ENCODE data around the gene ZFAND2B. TPM values are rescaled to one million over a fixed set of nuclear protein-coding genes. Genes with fewer than 3 reads are reported as not detected.
A peak's percentile ranks its signal among the peaks of the same experiment; 100 is the strongest.

Gene ZFAND2B
- total and polyA plus RNA-seq, 3 experiments from 2014 or later: 32.4 to 86.0 (median 36.8) TPM

GRCh38 chr2:219228041-219228910, 21.7 kb downstream of the ZFAND2B start:
- CTCF ChIA-PET: interaction anchor here (1.0 to 7.6 kb wide), 9 partner anchors 10 to 71 kb away, joined by 3 to 51 read pairs (median 6); partner anchors contain the start of genes NHEJ1, TUBA4A and TUBA4B
- Mint-ChIP-seq H3K4me3 (peak overlapping the region; percentile 80 to 100 (median 97)), H3K9me3 (no peaks in the 10 kb centered on the region), H3K36me3 (peaks cover 3 to 75% (median 8%) of the 10 kb centered on the region in 3 donors), H3K27ac (peak overlapping the region; percentile 61 to 96 (median 84)), H3K4me1 (peaks cover 38 to 67% (median 50%) of the 10 kb centered on the region in 3 donors), H3K27me3 (no peaks in the 10 kb centered on the region)
- no peak for DNase-seq
- Histone ChIP-seq H3K4me3 (ENCODE audit: low read length) (peak overlapping the region; percentile 93), H3K36me3 (ENCODE audit: insufficient read depth, low read length) (peaks cover 50% of the 10 kb centered on the region), H3K4me1 (ENCODE audit: insufficient read depth, low read length) (peaks cover 44% of the 10 kb centered on the region), H3K27ac (ENCODE audit: low read depth, low read length) (peak overlapping the region; percentile 96), H3K9me3 (ENCODE audit: low read length) (no peaks in the 10 kb centered on the region), H3K27me3 (ENCODE audit: insufficient read depth, low read length, poor library complexity, severe bottlenecking) (no peaks in the 10 kb centered on the region)
- POLR2A ChIA-PET: interaction anchor here (0.9 to 4.5 kb wide), 8 partner anchors 9 to 67 kb away, joined by 4 to 164 read pairs (median 13); partner anchors contain the start of genes ABCB6, CNPPD1, DNAJB2 and GLB1L

DNA sequence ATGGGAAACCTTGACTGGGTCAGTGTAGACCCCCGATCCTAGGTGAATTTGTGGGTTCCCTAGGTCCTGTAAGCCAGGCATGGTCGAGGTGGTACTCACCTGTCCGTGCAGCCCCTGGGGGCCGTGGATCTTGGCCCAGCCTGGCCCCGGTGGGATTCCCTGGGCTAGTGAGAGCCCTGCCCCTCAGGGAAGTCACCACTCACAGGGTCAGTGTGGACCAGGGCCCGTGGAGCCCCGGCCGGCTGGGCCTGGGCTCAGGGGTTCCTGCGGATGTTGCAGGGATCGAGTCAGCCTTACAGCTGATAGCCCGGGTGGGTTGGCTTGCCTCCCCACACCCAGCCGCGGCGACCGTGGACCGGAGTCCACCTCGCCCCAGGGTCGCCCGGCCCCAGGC, 22.3 kb downstream of the ZFAND2B start:
- H3K9me3 Mint-ChIP-seq: no peaks in the 10 kb centered on the region
- no peaks in the 10 kb centered on the region for H3K27me3 ChIP-seq (ENCODE audit: insufficient read depth, low read length, poor library complexity, severe bottlenecking)
- CTCF ChIA-PET: interaction anchor here (0.8 to 7.6 kb wide), 10 partner anchors 11 to 70 kb away, joined by 3 to 51 read pairs (median 6); partner anchors contain the start of genes NHEJ1, TUBA4A and TUBA4B
- peaks cover 40 to 73% (median 54%) of the 10 kb centered on the region in 3 donors for H3K4me1 Mint-ChIP-seq
- H3K4me1 ChIP-seq (ENCODE audit: insufficient read depth, low read length): peaks cover 44% of the 10 kb centered on the region
- H3K27me3 Mint-ChIP-seq: no peaks in the 10 kb centered on the region
- H3K4me3 ChIP-seq (ENCODE audit: low read length): peak overlapping the region; percentile 93
- no peak for DNase-seq
- peaks cover 0 to 75% (median 8%) of the 10 kb centered on the region in 3 donors for H3K36me3 Mint-ChIP-seq
- H3K27ac ChIP-seq (ENCODE audit: low read depth, low read length): peak overlapping the region; percentile 96
- H3K4me3 Mint-ChIP-seq: peak overlapping the region; percentile 80 to 100 (median 97)
- H3K36me3 ChIP-seq (ENCODE audit: insufficient read depth, low read length): peaks cover 49% of the 10 kb centered on the region
- H3K27ac Mint-ChIP-seq: peak overlapping the region; percentile 61 to 96 (median 84)
- POLR2A ChIA-PET: interaction anchor here (0.9 to 4.5 kb wide), 11 partner anchors 10 to 69 kb away, joined by 4 to 164 read pairs (median 11); partner anchors contain the start of genes ABCB6, CNPPD1, DNAJB2 and GLB1L
- H3K9me3 ChIP-seq (ENCODE audit: low read length): no peaks in the 10 kb centered on the region

GRCh38 chr2:219229305-219230058, 22.9 kb downstream of the ZFAND2B start, which contains the start of the genes ANKZF1 and ATG9A:
Gene ANKZF1, plus strand, starts transcription at chr2:219229806. Its CDS starts 452 bp downstream, at chr2:219230258.
Gene ATG9A, minus strand, starts transcription at chr2:219229636. Its CDS starts 1,612 bp downstream, at chr2:219228024.
- no peaks in the 10 kb centered on the region for H3K27me3 ChIP-seq (ENCODE audit: insufficient read depth, low read length, poor library complexity, severe bottlenecking)
- H3K36me3 ChIP-seq (ENCODE audit: insufficient read depth, low read length): peaks cover 49% of the 10 kb centered on the region
- no peaks in the 10 kb centered on the region for H3K9me3 ChIP-seq (ENCODE audit: low read length)
- DNase-seq: peak; percentile 96 to 99 (median 98)
- H3K4me3 ChIP-seq (ENCODE audit: low read length): peak within 1 kb of the TSS; percentile 93
- peaks cover 44% of the 10 kb centered on the region for H3K4me1 ChIP-seq (ENCODE audit: insufficient read depth, low read length)
- Mint-ChIP-seq H3K4me3 (peak within 1 kb of the TSS; percentile 92 to 100 (median 98)), H3K27me3 (no peaks in the 10 kb centered on the region), H3K27ac (peak within 1 kb of the TSS; percentile 94 to 100 (median 98)), H3K4me1 (peaks cover 42 to 79% (median 54%) of the 10 kb centered on the region in 3 donors), H3K9me3 (no peaks in the 10 kb centered on the region), H3K36me3 (peaks cover 0 to 75% (median 11%) of the 10 kb centered on the region in 3 donors)
- ChIA-PET POLR2A (interaction anchor here (0.7 to 4.5 kb wide), 15 partner anchors 10 to 158 kb away, joined by 3 to 164 read pairs (median 6); partner anchors contain the start of genes ABCB6, CNPPD1, DNAJB2 and DNPEP), CTCF (interaction anchor here (0.8 to 7.6 kb wide), 12 partner anchors 9 to 70 kb away, joined by 3 to 51 read pairs (median 5); partner anchors contain the start of genes DNAJB2, NHEJ1, TUBA4A and TUBA4B)
- H3K27ac ChIP-seq (ENCODE audit: low read depth, low read length): peak within 1 kb of the TSS; percentile 96

GRCh38 chr2:219230059-219230540, 23.5 kb downstream of the ZFAND2B start:
- CTCF ChIA-PET: interaction anchor here (0.9 to 7.6 kb wide), 11 partner anchors 9 to 69 kb away, joined by 3 to 51 read pairs (median 5); partner anchors contain the start of genes DNAJB2, GLB1L, STK16 and TUBA4A
- Mint-ChIP-seq H3K27ac (peak overlapping the region; percentile 94 to 100 (median 98)), H3K27me3 (no peaks in the 10 kb centered on the region)

DNA sequence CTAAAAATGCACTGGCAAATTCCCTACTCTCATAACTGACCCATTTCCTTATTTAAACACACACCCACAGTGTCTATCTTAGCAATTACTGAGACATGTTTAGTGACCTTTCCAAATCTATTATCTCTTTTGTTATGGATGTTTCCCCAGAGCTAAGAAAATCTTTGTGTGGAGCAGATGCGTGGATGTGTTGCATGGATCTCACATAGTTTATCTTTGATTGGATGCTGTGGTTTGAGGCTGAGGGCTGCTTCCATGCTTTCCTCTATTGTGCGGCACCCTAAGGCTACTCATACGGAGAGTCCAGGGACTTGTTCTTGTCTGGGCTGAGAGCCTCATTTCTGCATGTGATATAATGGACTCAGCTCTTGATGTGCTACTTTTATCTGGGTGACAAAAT, 27.7 kb downstream of the ZFAND2B start:
- Histone ChIP-seq H3K4me3 (ENCODE audit: low read length) (no peak overlapping the region), H3K36me3 (ENCODE audit: insufficient read depth, low read length) (peaks cover 65% of the 10 kb centered on the region), H3K9me3 (ENCODE audit: low read length) (no peaks in the 10 kb centered on the region), H3K4me1 (ENCODE audit: insufficient read depth, low read length) (peaks cover 21% of the 10 kb centered on the region), H3K27me3 (ENCODE audit: insufficient read depth, low read length, poor library complexity, severe bottlenecking) (no peaks in the 10 kb centered on the region), H3K27ac (ENCODE audit: low read depth, low read length) (no peak overlapping the region)
- H3K4me3 Mint-ChIP-seq: peak overlapping the region in 1 of 7 donors; percentile 69
- H3K9me3 Mint-ChIP-seq: no peaks in the 10 kb centered on the region
- ChIA-PET POLR2A (no interaction called here), CTCF (interaction anchor here (0.7 kb wide), 1 partner anchor 43 kb away, joined by 3 read pairs; no protein-coding TSS in a partner anchor)
- H3K27me3 Mint-ChIP-seq: no peaks in the 10 kb centered on the region
- H3K27ac Mint-ChIP-seq: peak overlapping the region in 3 of 8 donors; percentile 29 to 66 (median 61)
- H3K4me1 Mint-ChIP-seq: peaks cover 24 to 50% (median 31%) of the 10 kb centered on the region in 3 donors
- DNase-seq: no peak
- H3K36me3 Mint-ChIP-seq: peaks cover 3 to 82% (median 17%) of the 10 kb centered on the region in 3 donors

More at GRCh38 chr2:219230059-219230540, 23.5 kb downstream of the ZFAND2B start:
- Histone ChIP-seq H3K27me3 (ENCODE audit: insufficient read depth, low read length, poor library complexity, severe bottlenecking) (no peaks in the 10 kb centered on the region), H3K4me3 (ENCODE audit: low read length) (peak overlapping the region; percentile 93), H3K9me3 (ENCODE audit: low read length) (no peaks in the 10 kb centered on the region), H3K27ac (ENCODE audit: low read depth, low read length) (peak overlapping the region; percentile 96), H3K36me3 (ENCODE audit: insufficient read depth, low read length) (peaks cover 49% of the 10 kb centered on the region), H3K4me1 (ENCODE audit: insufficient read depth, low read length) (peaks cover 44% of the 10 kb centered on the region)
- Mint-ChIP-seq H3K9me3 (no peaks in the 10 kb centered on the region), H3K4me3 (peak overlapping the region; percentile 92 to 100 (median 98)), H3K4me1 (peaks cover 45 to 77% (median 54%) of the 10 kb centered on the region in 3 donors), H3K36me3 (peaks cover 0 to 75% (median 10%) of the 10 kb centered on the region in 3 donors)
- peak in 2 of 5 donors; percentile 36 to 39 for DNase-seq
- POLR2A ChIA-PET: interaction anchor here (0.7 to 4.5 kb wide), 14 partner anchors 9 to 157 kb away, joined by 3 to 164 read pairs (median 6); partner anchors contain the start of genes ABCB6, CNPPD1, DNAJB2 and DNPEP

DNA sequence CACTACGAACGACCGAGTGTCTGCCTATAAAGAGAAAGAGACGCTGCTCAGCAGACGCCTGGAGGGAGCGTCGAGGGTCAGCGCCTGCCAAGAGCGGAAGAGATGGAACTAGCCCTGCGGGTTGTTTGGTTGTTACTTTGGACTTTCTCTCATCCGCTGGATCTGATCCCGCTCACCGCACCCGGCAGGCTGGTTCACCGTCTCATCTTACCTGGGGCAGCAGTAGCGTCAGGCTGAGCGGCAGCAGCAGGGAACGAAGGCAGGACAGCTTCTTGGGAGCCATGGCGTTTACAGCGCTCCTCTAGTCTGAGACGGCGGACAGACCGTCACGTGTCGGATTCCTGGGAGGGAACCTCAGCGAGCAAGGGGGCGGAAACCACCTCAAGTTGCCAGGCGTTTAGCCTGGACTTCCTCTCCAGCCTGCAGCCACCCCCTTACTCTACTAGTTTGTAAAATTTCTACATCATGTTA, 36.7 kb downstream of the ZFAND2B start:
- H3K4me1 Mint-ChIP-seq: peaks cover 35 to 46% (median 35%) of the 10 kb centered on the region in 3 donors
- Histone ChIP-seq H3K27me3 (ENCODE audit: insufficient read depth, low read length, poor library complexity, severe bottlenecking) (no peaks in the 10 kb centered on the region), H3K36me3 (ENCODE audit: insufficient read depth, low read length) (peaks cover 4% of the 10 kb centered on the region), H3K4me3 (ENCODE audit: low read length) (no peak overlapping the region), H3K27ac (ENCODE audit: low read depth, low read length) (no peak overlapping the region), H3K9me3 (ENCODE audit: low read length) (no peaks in the 10 kb centered on the region), H3K4me1 (ENCODE audit: insufficient read depth, low read length) (peaks cover 37% of the 10 kb centered on the region)
- peak overlapping the region in 7 of 8 donors; percentile 14 to 66 (median 46) for H3K27ac Mint-ChIP-seq
- DNase-seq: no peak
- peak overlapping the region in 3 of 7 donors; percentile 50 to 76 (median 71) for H3K4me3 Mint-ChIP-seq
- peaks cover 0 to 6% of the 10 kb centered on the region in 2 donors for H3K27me3 Mint-ChIP-seq
- H3K36me3 Mint-ChIP-seq: peaks cover 0 to 15% (median 1%) of the 10 kb centered on the region in 3 donors
- POLR2A ChIA-PET: interaction anchor here (11.9 kb wide), 1 partner anchor 13 kb away, joined by 164 read pairs; the partner anchor contains the start of genes ANKZF1 and ATG9A
- H3K9me3 Mint-ChIP-seq: peaks cover 0 to 2% (median 0%) of the 10 kb centered on the region in 5 donors
- CTCF ChIA-PET: interaction anchor here (3.1 kb wide), 1 partner anchor 51 kb away, joined by 35 read pairs; no protein-coding TSS in a partner anchor

All from CD8-positive, alpha-beta memory T cell (primary cell).